Left ventricle myocardium inferior (tissue), 1 donor: ENCODE data around the gene RACGAP1. TPM values are rescaled to one million over a fixed set of nuclear protein-coding genes. Genes with fewer than 3 reads are reported as not detected.

ENCODE experiments used
- DNase-seq: peaks from one replicate; pipeline ENCODE4 v3.0.0-alpha.2; 2020
- H3K27ac ChIP-seq: fragments of 200-600 bp; replicated peaks from 2 replicates; pipeline ENCODE4 v1.8.0; 2021
- H3K27me3 ChIP-seq: fragments of 200-600 bp; 2 replicates; pipeline ENCODE4 v1.8.0; 2021; ENCODE audit warnings: low read depth
- H3K36me3 ChIP-seq: fragments of 200-600 bp; 2 replicates; pipeline ENCODE4 v1.8.0; 2021
- H3K4me1 ChIP-seq: fragments of 200-600 bp; 2 replicates; pipeline ENCODE4 v1.8.0; 2021
- H3K4me3 ChIP-seq: fragments of 200-600 bp; 2 replicates; pipeline ENCODE4 v1.8.0; 2021; ENCODE audit warnings: mild to moderate bottlenecking, moderate library complexity
- H3K9me3 ChIP-seq: fragments of 200-600 bp; replicated peaks from 2 replicates; pipeline ENCODE4 v1.8.0; 2021
- intact Hi-C: fragments of 100-400 bp; cut with micrococcal nuclease; formaldehyde crosslinking; loops from one replicate; pipeline ENCODE4 v1.11.0; 2022
- total RNA-seq: library from RNA; stranded (reverse); fragmentation: NEBNext Ultra II Directional; extraction: Animal tissue kit (Norgen Biotek cat#: 25700); gene quantifications from one replicate; pipeline ENCODE4 v1.2.1, GENCODE V29; 2021
- TF ChIP-seq, protein P1 (sequence below): fragments of 200-600 bp; IDR thresholded peaks from 2 replicates; pipeline ENCODE4 v1.8.0; 2021; ENCODE audit warnings: antibody characterized with exemption, mild to moderate bottlenecking, borderline replicate concordance
- donor health status: DM: no; HTN: yes; CAD: no; lungs with severe emphysema.

The RACGAP1 gene
- total RNA-seq, 1 donor from 2014 or later = 5.4 TPM

- intact Hi-C loops = no loop called here
- DNase-seq = no peak
- Histone ChIP-seq H3K36me3 (no peaks in the 10 kb centered on the region), H3K4me3 (no peak overlapping the region), H3K27ac (no peak overlapping the region), H3K4me1 (peaks cover 32% of the 10 kb centered on the region), H3K27me3 (peaks cover 82% of the 10 kb centered on the region), H3K9me3 (no peaks in the 10 kb centered on the region)
- TF ChIP-seq, protein P1, sequence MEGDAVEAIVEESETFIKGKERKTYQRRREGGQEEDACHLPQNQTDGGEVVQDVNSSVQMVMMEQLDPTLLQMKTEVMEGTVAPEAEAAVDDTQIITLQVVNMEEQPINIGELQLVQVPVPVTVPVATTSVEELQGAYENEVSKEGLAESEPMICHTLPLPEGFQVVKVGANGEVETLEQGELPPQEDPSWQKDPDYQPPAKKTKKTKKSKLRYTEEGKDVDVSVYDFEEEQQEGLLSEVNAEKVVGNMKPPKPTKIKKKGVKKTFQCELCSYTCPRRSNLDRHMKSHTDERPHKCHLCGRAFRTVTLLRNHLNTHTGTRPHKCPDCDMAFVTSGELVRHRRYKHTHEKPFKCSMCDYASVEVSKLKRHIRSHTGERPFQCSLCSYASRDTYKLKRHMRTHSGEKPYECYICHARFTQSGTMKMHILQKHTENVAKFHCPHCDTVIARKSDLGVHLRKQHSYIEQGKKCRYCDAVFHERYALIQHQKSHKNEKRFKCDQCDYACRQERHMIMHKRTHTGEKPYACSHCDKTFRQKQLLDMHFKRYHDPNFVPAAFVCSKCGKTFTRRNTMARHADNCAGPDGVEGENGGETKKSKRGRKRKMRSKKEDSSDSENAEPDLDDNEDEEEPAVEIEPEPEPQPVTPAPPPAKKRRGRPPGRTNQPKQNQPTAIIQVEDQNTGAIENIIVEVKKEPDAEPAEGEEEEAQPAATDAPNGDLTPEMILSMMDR = no peak
These were observed 65.4 kb downstream of the RACGAP1 start for GRCh38 chr12:49959685-49960473.

- TF ChIP-seq, protein P1 = no peak
- Histone ChIP-seq H3K36me3 (no peaks in the 10 kb centered on the region), H3K27me3 (peaks cover 90% of the 10 kb centered on the region), H3K4me3 (no peak overlapping the region), H3K9me3 (no peaks in the 10 kb centered on the region), H3K27ac (no peak overlapping the region), H3K4me1 (peaks cover 22% of the 10 kb centered on the region)
- no peak for DNase-seq
- intact Hi-C loops = no loop called here
These were observed 67.7 kb downstream of the RACGAP1 start for GRCh38 chr12:49957570-49957967.

DNA sequence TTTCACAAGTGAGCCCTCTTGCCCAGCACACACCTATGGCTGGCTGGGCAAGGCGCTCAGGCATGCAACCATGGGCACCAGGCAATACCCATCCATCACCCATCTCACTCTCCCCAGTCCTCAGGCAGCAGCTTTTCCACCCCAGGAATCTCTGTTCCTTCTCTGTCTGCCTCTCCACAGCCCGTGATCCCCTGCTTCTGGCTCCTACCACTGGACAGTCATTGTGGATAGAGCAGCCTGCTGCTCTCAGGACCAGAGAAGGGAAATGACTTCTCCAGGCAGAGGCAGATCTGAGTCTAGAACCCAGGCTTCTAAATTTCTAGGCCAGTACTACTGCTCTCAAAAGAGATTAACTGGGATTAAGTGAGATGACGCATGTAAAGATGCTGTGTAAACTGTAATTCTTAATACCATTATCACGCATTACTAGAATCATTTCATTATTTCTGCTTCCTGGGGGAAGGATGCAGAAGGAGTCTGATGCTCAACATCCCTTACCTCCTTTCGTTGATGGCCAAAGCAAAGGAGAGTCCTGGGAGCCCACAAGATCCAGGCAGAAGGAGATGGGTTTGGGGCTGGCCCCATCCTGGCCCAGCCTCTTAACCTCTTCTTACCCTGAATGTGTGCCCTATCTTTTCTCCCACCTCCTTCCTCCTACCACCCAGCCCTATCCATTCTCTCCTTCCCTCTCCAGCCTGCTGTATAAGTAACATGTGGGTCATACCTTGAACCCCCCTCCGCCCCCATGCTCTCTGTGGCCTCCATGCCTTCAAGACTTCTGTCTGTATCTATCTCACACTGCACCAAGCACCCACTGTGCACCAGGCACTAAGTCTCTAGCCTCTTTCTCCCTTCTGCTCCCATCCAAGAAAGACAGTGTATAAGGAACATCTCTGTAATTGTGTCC, 68.4 kb downstream of the RACGAP1 start:
- intact Hi-C loops = no loop called here
- no peaks in the 10 kb centered on the region for H3K9me3 ChIP-seq
- TF ChIP-seq, protein P1 = no peak
- H3K36me3 ChIP-seq = no peaks in the 10 kb centered on the region
- no peak overlapping the region for H3K27ac ChIP-seq
- H3K27me3 ChIP-seq = peaks cover 86% of the 10 kb centered on the region
- no peak overlapping the region for H3K4me3 ChIP-seq
- H3K4me1 ChIP-seq = peaks cover 20% of the 10 kb centered on the region
- DNase-seq = no peak

- Histone ChIP-seq H3K27ac (no peak overlapping the region), H3K27me3 (peaks cover 80% of the 10 kb centered on the region), H3K9me3 (no peaks in the 10 kb centered on the region), H3K4me3 (no peak overlapping the region), H3K4me1 (peaks cover 16% of the 10 kb centered on the region), H3K36me3 (no peaks in the 10 kb centered on the region)
- intact Hi-C loops = no loop called here
- DNase-seq = no peak
- TF ChIP-seq, protein P1 = no peak
These were observed 69.2 kb downstream of the RACGAP1 start for GRCh38 chr12:49955899-49956662.
